Inferior parietal cortex (tissue), 1 donor: Measurements from ENCODE around the gene PDE4A.
"Not testable (repeated sequence)": the region's sequence is repeated elsewhere in the genome, so short reads cannot be mapped to it uniquely, and the experiment has no call there.

Experiments
- DNase-seq: peaks from one replicate; pipeline ENCODE4 v3.0.0-alpha.2; 2016; ENCODE audit errors: extremely low spot score

Gene PDE4A

GRCh38 chr19:10462042-10462441, 41.7 kb downstream of the PDE4A start:
- not testable (repeated sequence) for DNase-seq

- no peak for DNase-seq
These were observed 42.2 kb downstream of the PDE4A start for GRCh38 chr19:10462557-10462956.

- no peak for DNase-seq
These were observed 44.1 kb downstream of the PDE4A start for GRCh38 chr19:10464456-10464855.

- DNase-seq: no peak
These were observed 46.9 kb downstream of the PDE4A start for GRCh38 chr19:10467104-10467706.

DNA sequence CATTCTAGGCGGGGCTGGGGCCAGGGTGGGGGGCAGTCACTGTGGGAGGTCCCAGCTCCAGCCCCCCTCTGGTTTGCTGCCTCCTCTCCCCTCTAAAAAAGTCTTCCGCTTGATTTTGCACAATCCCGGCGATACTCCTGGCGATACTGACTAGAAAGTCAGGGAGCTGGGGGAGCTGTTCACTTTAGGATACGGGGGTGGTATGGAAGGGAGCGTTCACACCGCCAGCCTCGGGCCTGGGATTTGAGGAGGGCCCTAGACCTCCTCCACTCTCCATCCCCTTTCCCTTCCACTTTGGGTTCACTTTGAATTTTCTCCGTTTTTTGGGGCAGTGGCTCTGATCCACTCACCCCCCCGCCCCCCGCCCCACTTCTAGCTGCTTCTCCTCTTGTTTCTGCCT, 47.8 kb downstream of the PDE4A start:
- DNase-seq: no peak

DNA sequence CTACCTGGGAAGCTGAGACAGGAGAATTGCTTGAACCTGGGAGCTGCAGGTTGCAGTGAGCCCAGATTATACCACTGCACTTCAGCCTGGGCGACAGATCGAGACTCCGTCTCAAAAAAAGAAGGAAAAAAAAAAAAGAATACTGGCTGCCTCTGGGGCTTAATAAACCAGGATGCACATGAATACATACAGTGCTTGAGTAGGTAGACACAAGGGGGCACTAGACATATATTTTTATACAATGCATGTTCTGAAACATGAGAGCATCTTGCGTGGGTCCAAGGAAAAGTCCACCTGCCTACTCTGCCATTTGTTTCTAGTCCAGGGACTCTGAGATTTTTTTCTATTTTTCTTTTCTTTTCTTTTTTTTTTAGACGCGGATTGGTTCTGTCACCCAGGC, 51.6 kb downstream of the PDE4A start:
- no peak for DNase-seq

DNA sequence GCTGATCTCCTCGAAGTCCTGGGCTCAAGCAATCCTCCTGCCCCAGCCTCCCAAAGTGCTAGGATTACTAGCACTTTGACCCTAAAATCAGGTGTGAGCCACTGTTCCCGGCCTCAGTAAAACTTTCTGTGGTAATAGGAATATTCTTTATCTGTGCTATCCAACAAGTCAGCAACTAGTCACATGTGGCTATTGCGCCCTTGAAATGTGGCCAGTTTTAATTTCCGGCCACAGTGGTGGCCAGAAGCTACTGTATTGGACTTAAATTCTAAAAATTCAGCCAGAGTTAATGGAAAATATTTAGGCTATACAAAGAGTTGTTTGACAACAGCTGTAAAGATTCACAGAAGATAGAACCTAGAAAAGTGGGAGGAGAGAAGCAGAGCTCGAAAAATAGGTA, 52.9 kb downstream of the PDE4A start:
- DNase-seq: no peak

DNA sequence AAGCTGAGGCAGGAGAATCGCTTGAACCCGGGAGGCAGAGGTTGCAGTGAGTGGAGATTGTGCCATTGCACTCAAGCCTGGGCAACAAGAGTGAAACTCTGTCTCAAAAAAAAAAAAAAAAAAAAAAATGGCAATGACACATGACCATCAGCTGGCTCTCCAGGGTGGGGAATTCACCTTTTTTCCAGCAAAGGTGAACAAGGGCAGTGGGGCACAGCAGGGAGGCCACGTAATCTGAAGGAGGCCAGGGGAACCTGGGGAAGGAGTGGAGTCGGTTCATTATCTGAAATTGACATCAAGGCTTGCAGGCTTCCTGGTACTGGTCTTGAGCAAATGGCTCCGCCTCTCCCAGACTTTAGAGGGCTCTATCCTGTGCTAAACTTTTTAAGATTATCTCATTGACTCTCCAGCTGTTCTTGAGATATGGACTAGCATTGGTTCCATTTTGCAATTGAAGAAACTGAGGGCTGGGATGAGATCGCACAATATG, 54.7 kb downstream of the PDE4A start:
- DNase-seq: no peak

GRCh38 chr19:10478476-10478875, 58.1 kb downstream of the PDE4A start:
- DNase-seq: no peak

- peak; percentile 98 for DNase-seq
These were observed 58.6 kb downstream of the PDE4A start for GRCh38 chr19:10478903-10479384.

- DNase-seq: no peak
These were observed 66.2 kb downstream of the PDE4A start for GRCh38 chr19:10486551-10486950.

GRCh38 chr19:10491472-10492047, 71.2 kb downstream of the PDE4A start:
- DNase-seq: no peak

DNA sequence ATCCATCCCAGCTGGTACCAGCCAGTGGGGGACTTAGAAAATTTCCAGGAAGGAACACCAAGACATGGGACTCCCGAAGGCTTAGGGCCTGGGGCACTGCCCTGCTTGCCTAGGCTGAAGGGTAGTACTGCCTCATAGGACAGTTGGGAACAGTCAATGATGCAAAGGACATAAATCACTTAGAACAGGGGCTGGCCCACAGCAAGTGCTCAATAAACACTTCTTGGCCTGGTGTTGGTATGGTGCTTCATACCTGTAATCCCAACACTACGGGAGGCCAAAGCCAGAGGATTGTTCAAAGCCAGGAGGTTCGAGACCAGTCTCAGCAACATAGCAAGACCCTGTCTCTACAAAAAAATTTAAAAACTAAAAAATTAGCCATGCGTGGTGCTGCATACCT, 77.0 kb downstream of the PDE4A start:
- DNase-seq: no peak

DNA sequence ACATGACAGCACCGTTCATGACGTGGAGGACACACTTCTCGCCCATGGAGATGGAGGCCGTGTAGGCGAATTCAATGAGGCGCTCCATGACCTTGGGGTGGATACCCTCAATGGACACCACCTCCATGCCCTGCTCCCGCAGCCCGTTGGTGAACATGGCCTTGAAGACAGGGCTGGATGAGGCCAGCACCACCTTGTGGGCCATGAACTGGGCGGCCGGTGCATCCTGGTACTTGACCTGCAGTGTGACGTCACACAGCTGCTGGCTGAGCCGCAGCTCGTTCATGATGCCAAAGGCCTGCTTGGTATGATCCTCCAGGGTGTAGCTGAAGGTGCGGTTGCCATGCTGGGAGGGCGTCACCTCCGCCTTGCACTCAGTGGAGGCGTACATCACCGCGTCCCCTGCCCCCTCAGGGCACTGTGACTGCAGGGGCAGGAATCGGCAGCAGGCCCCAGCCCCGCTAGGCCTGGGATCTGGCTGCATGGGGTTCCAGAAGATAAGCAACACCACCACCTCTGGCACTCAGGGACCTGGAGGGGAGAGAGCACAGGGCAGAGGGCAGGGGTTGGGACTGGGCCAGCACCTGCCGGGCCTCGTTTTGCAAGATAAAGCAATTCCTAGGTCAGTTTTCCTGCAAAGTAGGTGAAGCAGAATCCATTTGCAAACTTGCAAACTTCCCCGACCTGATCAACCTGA, 79.4 kb downstream of the PDE4A start:
- DNase-seq: no peak

DNA sequence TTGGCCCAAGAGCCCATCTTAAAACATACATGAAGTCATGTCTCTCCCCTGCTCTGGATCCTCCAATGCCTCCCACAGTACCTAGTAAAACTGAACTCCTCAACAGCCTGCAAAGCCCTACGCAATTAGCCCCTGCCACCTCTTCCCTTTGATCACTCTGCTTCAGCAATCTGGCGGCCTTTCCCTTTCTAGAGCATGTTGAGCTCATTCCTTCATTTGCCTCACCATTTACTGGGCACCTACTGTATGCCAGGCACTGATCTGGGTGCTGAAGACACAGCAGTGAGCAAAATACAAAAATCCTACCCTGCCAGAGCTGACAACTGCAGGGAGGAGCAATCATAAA, 79.9 kb downstream of the PDE4A start:
- DNase-seq: no peak

DNA sequence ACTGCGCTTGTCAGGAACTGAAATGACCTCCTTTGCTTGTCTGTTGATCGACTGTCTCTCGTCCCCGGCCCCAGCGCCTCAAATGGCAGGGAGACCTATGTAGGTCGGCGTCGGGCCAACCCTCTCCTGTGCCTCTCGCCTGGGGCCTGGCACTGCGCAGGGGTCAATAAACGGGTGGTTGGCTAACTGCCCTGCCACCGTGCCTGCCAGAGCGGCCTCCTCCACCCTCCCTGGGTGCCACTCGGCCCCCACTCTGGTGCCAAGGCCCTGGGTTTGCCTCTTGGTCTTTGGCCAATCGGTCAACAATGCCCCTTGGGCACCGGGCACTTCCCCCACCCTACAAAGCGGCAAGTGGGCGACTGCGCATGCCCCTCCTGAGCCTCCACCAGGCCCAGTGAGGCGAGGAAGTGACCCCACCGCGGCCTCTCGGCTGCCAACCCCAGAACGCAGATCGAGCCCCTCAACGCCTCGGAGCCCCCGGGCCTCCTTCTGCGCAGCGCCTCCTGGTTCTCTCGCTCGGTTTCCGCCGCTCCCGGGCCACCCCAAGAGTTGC, 81.7 kb downstream of the PDE4A start:
- peak; percentile 63 for DNase-seq

DNA sequence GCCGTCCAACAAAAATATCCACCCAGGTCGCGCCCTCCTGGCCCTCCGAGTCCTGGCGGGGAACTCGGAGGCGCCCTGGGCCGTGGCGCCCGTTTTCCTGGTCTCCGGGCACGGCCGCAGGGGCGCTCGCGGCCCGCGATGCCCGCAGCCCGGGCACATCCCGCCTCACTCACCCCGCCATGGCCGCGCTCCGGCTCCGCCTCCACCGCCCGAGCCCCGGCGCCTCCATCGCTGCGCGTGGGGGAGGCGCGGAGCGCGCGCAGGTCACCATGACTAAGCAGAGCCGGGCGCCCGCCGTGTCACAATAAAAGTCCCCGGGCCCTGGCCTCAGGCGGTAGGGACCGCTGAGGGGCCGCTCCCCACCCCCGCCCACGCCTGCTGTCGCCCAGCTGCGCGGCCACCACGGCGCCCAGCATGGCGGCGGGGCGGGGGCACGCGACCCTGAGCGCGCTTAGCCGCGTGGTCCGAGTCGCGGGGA, 82.2 kb downstream of the PDE4A start:
- DNase-seq: peak; percentile 90

DNA sequence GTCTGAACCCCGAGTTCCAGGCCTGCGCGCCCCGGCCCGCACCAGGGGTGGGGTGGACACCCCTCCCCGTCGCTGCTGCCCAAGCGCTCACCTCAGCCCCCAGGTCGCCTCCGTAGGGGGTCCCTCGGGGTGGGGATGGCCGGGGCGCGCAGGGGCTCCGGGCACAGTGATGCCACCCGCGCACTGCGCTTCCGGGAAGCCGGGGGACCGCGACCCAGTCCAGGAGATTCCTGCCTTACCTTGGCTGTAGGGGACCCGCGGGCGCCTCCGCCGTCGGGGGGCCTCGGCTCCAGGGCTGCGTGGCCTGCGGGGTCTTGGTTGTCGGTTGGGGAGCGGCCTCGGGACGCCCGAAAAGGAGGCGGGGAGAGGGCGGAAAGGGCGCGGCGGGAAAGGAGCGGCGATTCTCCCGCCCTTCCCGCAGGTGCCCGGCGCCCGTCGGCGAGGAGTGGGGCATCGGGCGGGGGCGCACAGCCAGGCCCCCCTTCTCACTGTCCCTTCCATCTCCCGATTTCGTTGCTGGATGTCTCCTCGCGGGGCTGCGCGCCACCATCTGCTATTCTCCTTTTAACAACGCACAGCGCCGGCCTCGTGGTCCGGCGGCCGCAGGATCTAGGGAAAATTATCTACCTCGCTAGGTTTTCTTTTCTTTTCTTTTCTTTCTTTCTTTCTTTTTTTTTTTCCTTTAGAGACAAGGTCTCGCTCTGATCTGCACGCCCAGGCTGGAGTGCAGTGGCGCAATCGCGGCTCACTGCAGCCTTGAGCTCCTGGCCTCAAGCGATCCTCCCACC, 82.9 kb downstream of the PDE4A start, which contains the start of gene KEAP1:
Gene KEAP1, minus strand, starts transcription at position 355 of the 788 bp plus-strand sequence. CDS start 3,323 bp downstream, outside the sequence.
- DNase-seq: no peak

DNA sequence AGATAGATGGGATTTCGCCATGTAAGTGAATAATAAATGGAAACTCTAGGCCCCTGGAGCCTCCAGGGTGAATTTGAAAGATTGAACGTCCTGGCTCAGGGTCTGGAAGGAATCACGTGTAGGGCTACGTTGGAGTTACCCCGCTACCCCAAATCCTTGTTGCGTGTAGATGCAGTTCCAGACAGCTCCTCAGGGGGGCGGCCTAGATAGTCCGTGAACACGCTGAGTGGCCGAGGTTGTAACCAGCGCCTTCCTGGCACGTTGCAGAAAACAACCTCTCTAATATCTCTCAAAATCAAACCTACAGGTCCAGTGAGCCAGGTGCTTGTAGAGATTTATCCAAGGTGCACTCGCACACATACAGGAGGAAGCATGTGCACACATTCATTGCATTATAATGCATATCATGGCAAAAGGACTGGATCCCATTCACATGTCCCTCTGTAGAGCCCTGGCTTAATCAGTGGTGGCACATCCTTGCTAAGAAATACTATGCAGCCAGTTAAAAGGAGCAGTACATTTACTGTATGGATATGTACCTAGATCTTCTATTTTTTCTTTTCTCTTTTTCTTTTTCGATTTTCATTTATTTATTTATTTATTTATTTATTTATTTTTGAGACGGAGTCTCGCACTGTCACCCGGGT, 85.4 kb downstream of the PDE4A start:
- DNase-seq: peak; percentile 58

DNA sequence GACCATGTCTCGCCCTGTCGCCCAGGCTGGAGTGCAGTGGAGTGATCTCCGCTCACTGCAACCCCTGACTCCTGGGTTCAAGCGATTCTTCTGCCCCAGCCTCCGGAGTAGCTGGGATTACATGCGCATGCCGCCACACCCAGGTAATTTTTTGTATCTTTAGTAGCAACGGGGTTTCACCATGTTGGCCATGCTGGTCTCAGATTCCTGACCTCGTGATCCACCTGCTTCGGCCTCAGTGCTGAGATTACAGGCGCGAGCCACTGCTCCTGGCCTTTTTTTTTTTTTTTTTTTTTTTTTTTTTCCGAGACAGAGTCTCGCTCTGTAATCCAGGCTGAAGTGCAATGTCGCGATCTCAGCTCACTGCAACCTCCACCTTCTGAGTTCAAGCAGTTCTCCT, 87.7 kb downstream of the PDE4A start:
- no peak for DNase-seq

DNA sequence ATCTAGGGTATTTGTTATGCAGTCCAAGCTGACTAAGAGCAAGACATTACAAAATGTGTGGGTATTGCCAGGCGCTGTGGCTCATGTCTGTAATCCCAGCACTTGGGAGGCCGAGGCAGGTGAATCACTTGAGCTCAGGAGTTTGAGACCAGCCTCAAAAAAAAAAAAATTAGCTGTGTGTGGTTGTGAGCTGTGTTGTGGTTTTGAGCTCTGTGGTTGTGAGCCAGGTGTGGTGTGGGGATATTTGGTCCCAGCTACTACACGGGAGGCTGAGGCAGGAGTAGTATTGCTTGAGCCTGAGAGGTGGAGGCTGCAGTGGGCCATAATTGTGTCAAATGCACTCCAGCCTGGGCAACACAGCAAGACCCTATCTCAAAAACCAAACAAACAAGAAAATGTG, 88.4 kb downstream of the PDE4A start:
- DNase-seq: no peak
